Activated T-cell treated with anti-CD3 and anti-CD28 coated beads for 48 hours (primary cell): ENCODE results near the gene SNRNP48.

Source experiments
- DNase-seq: peaks from one replicate; pipeline ENCODE4 v3.0.0-alpha.2; 2020; ENCODE audit warnings: low read depth

Gene SNRNP48

GRCh38 chr6:7589949-7590917 lies at the start of gene SNRNP48:
Gene SNRNP48 (plus strand): TSS chr6:7590198. CDS start chr6:7590258, 60 bp downstream.
- peak; percentile 88 for DNase-seq

GRCh38 chr6:7540595-7540994 lies 49.4 kb upstream of the SNRNP48 start:
- no peak for DNase-seq

- peak; percentile 23 for DNase-seq
These were observed 48.6 kb upstream of the SNRNP48 start, which contains the start of gene DSP for GRCh38 chr6:7541175-7542064. Gene DSP (plus strand): TSS chr6:7541671. CDS start chr6:7541916, 245 bp downstream.

GRCh38 chr6:7542065-7542873 lies 47.7 kb upstream of the SNRNP48 start:
- no peak for DNase-seq

GRCh38 chr6:7542874-7543624 lies 46.9 kb upstream of the SNRNP48 start:
- no peak for DNase-seq

- no peak for DNase-seq
These were observed 46.1 kb upstream of the SNRNP48 start for GRCh38 chr6:7543789-7544424.

GRCh38 chr6:7544597-7544996 lies 45.4 kb upstream of the SNRNP48 start:
- DNase-seq: no peak

- no peak for DNase-seq
These were observed 44.5 kb upstream of the SNRNP48 start for GRCh38 chr6:7545316-7546019.

GRCh38 chr6:7546020-7546369 lies 44.0 kb upstream of the SNRNP48 start:
- no peak for DNase-seq

GRCh38 chr6:7546383-7546782 lies 43.6 kb upstream of the SNRNP48 start:
- no peak for DNase-seq

GRCh38 chr6:7546896-7547295 lies 43.1 kb upstream of the SNRNP48 start:
- DNase-seq: no peak

- DNase-seq: no peak
These were observed 42.7 kb upstream of the SNRNP48 start for GRCh38 chr6:7547315-7547714.

GRCh38 chr6:7550433-7550801 lies 39.6 kb upstream of the SNRNP48 start:
- no peak for DNase-seq

GRCh38 chr6:7554533-7555275 lies 35.3 kb upstream of the SNRNP48 start:
- DNase-seq: no peak

GRCh38 chr6:7555671-7556070 lies 34.3 kb upstream of the SNRNP48 start:
- no peak for DNase-seq

GRCh38 chr6:7556394-7557106 lies 33.4 kb upstream of the SNRNP48 start:
- no peak for DNase-seq

- DNase-seq: no peak
These were observed 32.3 kb upstream of the SNRNP48 start for GRCh38 chr6:7557652-7558051.

GRCh38 chr6:7558781-7559180 lies 31.2 kb upstream of the SNRNP48 start:
- no peak for DNase-seq

- no peak for DNase-seq
These were observed 30.8 kb upstream of the SNRNP48 start for GRCh38 chr6:7559196-7559595.
